Daoy (cell line): ENCODE results near the gene CD79B. TPM values are rescaled to one million over a fixed set of nuclear protein-coding genes. Genes with fewer than 3 reads are reported as not detected.
A peak's percentile ranks its signal among the peaks of the same experiment; 100 is the strongest.
"Not testable (repeated sequence)": the region's sequence is repeated elsewhere in the genome, so short reads cannot be mapped to it uniquely, and the experiment has no call there.

Experiments used
- DNase-seq: peaks from one replicate; pipeline ENCODE4 v3.0.0-alpha.2; 2015; ENCODE audit warnings: low read depth
- total RNA-seq: library from RNA; depleted of rRNA; stranded (reverse); fragments of >200 nt; shearing (Covaris generic); gene quantifications from 2 replicates; pipeline ENCODE4 v1.2.3, GENCODE V29; 2014

Gene CD79B
- total RNA-seq, 1 experiment from 2014 or later: not detected

DNA sequence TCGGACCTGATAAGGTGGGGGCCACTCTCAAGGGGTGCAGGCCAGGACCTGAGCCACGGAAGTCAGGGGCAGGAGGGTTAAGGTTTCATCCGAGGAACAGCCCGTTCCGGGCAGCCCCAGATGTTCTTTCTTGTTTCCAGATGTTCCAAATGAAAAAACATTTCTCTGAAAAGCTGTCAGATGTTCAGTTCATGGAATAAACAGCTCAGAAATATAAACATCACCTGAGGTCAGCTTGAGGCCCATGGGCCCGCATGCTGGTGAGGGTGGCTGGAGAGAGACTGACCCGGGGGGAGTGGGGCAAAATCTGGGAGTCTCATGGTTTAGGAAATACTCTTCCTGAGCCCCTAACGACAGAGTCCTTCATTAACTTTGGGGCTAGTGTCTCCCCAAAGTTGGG, 1.5 kb upstream of the CD79B start:
- DNase-seq: no peak

DNA sequence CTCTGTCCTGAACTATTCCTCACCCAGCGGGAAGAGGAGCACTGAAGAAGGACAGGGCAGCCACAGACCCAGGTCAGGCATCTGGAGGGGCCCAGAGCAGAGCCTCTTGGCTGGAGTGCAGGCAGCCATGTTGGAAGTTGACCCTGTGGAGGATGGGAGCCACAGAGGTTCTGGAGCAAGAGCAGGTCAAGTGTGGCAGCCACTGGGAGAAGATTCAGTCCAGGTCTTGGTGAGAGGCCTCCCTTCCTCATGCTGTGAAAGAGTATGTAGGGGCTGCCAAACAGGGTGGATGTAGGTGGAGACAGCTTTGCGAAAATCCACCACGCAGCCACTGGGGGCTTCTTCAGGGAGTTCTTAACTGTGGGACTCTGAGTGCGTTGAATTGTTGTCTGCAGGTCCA, 590 bp upstream of the CD79B start:
- DNase-seq: no peak

DNA sequence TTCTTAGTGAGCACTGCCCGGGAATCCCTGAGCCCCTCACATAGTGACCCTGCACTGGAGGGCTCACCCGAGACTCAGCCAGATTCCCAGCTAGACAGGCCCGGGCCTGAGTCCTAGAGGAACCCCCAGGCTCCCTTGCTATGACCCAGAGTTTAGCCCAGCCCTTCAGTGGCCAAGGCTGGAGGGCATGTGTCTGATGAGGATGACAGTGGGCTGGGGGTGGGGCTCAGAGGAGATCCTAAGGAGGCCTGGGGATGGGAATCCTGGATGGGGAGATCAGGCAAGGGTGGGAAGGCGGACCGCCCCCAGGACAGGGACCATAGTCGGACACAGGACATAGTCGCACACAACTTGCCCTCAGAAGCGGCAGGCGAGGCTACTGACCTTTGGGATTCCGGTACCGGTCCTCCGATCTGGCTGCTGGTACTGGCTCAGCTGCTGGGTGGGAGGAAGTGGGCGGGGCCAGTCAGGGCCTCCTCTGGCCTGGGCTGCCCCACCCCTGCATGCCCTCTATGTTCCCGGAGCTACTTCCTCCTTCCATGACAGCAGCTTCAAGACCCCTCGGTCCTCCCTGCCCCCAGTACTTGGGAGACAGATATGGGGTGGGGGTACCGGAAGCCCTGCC, 1.1 kb downstream of the CD79B start:
- DNase-seq: peak; percentile 43

DNA sequence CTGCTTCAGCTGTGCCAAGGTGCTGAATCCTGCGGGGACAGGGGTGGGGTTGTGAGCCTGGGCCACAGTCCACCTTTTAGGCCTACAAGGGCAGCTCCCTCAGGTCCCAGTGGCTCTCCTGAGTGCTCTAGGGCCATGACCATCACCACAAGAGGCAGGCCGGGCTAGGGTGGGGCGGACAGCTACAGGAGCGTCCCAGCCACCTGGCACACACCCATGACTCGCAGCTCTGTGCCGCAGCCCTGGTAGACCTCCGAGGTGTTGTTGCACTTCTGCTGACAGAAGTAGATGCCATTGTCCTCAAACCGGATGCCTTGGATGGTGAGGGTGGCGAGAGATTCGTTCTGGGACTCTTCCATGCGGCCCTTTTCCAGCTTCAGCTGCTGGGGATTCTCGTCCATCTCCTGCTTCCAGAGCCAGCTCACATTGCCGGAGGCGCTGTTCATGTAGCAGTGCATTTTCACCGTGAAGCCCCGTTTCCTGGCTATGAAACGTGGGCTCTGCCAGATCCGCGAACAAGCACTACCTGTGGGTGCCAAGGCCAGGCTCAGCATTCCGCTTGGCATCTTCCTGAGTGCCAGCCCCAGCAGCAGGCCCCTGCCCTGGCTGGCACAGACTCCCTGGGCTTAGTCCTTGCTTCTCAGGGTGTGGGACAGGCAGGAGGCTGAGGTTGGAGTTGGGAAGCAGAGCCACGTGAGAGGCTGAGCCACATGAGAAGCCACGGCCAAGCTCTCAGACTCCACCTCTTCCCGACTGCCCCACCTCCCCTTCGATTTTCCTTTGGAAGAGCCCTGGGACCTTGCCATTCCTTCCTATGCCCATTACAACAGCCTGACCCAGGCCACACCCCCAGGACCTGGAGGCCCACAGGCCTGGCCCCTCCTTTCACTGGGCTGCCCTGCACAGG, 2.0 kb downstream of the CD79B start:
- no peak for DNase-seq

DNA sequence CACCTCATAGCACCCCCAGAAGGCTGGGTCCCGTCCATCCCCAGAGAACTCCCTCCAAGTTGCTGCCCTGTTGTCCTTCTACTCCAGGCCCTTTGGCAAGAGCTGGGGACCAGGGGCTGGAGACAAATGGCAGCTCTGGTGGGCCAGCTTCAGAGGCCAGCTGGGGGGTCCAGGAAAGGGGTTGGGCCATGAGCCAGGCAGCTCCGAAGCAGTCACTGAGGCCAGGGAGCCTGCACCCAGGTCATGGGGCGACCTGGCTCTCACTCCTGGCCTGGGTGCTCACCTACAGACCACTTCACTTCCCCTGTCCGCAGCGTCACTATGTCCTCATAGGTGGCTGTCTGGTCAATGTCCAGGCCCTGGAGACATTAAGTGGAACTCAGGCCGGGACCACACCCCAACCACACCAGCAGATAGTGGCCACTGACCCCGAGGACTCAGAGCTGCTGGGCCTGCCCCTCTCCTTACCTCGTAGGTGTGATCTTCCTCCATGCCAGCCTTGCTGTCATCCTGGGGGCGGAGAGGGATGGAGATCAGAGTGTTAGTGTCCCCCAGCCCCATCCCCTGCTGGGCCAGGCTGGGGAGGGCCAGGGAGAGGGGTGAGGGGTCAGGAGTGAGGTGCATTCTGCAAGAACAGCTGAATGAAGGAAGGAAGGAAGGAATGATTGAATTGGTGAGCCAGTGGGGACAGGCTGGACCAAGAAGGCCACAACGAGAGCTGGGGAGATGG, 3.0 kb downstream of the CD79B start:
- no peak for DNase-seq

DNA sequence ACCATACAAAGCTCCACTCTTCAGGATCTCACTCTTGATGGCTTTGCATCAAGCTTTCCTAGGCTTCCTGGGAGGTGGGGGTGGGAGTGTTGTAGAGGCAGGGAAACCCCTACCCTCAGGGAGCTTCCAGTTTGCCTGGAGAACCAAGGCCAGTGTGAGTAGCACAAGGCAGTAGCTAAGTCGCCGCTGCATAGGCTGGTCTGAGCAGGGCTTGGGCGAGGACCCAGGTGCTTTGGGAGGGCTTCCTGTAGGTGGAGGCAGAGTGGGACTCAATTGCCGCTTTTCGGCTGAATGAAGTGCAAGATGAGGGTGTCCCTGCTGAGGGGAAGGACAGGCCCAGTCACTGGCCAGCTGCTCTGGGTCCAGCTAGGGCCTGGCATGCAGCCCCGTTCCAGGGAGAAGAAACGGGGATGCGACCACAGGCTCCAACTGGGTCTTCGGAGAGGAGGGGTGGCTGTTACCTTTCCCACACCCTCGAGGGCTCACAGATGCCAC, 3.9 kb downstream of the CD79B start:
- DNase-seq: no peak

DNA sequence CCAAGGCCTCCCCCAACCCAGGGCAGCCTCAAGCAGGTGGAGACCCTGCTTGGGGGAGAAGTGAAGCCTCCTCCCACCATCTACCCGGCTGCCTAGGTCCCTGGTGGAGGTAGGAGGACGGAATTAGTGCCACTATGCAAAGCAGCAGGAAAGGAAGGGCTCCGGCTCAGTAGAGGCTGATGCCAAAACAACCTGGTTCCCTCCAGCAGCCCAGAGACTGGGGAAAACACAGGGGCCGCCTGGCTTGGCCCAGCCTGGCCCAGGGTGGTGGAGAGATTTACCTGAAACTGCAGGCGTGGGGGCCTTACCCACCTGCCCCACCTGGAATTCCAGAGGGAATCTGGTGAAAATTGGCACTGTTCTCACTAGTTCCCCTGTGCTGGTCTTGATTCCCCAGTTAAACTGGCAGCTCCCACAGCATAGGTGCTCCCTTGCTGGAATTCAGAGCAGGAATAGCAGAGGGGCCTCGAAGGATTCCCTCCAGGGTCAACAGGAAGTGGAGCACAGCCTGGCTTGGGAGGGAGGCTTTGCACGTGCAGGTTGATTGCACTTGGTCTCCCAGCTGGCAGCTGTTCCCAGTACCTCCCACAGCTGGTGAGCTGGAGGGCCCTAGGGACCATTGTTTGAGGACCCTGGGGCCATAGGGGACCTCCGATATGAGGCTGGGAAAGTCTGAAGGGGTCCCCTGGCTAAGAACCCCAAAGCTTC, 4.5 kb downstream of the CD79B start:
- DNase-seq: no peak

DNA sequence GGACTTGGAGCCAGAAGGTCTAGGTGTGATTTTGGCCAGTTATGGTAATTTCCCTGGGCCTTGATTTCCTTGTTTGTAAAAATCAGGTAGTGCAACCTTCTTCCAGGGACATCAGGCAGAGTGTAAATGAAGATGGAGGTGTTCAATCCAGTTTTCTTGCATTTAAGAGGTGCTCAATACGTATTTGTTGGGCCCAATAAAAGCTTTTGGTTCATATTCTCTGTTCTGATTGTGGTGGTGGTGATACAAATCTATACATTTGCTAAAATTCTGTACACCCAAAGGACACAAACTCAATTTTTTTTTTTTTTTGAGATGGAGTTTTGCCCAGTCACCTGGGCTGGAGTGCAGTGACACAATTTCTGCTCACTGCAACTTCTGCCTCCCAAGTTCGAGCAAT, 6.0 kb downstream of the CD79B start:
- DNase-seq: no peak

DNA sequence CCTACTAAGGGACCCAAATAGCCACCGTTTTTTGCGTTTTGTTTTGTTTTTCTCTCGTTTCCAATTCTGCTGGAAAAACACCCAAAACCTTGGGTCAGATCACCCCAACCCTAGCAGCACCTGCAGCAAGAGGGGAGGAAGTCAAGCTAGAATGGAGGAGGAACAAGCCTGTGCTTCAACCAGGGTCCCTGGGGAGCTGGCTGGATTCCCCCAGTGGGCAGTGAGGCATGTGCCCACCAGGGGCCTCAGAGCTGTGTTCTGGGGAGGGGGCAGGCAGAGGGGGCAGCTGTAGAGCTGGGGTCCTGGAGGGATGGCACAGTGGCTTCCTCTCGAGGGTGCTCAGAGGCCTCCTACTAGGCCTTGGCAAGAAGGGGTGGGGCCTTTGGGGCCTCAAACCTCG, 6.5 kb downstream of the CD79B start:
- DNase-seq: no peak

DNA sequence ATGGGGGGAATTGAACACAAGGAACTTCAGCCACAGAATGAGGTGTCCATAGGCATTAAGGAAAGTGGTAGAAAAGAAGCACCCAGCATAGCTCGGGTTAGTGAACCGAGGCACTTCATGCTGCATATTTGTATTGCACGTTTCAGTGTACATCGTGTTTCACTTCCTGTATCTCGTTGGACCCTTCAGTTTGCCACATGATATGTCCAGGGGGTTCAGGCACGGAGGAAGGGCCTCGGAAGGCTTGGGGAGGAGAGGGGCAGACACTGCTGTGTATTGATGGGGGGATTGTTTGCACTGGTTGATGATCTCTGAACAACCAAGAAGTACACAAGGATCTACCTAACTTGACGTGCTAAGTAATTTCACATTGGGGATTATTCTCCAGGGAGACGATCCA, 9.7 kb downstream of the CD79B start:
- not testable (repeated sequence) for DNase-seq

DNA sequence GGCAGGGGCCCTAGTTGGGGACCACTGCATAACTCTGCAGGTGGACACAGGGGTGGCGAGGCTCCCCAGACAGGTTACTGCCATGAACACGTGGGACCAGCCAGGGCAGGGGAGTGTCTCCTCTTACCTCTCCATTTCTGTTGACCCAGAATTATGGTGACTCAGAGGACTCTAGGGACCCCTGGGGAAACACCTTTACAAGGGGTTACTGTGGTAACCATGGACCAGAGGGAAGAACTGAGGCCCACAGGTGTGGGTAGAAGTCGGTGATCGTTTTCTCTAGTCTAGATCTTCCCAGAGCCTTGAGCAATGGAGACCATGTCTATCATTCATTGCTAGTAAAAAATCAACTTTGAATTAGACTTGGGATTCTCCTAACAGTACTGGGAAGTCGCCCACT, 11.4 kb downstream of the CD79B start:
- not testable (repeated sequence) for DNase-seq

DNA sequence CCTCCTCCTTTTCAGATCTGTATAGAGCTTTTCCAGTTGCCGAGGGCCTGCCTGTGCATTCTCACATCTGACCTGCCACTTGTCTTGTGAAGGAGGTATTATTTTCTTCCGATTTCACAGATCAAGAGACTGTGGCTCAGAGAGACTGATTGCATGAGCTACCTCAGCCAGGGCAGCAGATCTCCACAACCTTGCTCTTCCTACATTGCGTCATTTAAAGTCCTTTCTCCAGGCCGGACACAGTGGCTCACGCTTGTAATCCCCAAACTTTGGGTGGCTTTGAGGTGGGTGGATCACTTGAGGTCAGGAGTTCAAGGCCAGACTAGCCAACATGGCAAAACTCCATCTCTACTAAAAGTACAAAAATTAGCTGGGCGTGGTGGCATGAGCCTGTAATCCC, 12.1 kb downstream of the CD79B start:
- not testable (repeated sequence) for DNase-seq

DNA sequence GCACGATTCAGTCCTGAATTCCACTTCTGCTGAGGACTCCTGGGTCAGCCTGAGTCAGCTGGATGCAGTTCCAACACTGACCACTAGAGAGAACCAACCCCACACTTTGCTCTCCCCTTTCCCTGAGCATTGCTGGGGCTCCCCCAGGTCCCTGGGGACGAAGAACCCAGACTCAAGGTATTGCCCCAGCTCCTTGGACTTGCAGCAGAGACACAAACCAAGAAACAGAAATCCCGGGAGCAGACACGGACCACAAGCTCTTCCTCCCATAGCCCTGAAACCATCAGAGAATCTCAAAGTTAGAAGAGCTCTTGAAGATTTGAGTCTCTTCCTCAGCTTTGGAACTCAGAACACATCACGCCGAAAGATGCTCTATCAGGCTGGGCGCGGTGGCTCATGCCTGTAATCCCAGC, 12.8 kb downstream of the CD79B start:
- DNase-seq: peak; percentile 66

DNA sequence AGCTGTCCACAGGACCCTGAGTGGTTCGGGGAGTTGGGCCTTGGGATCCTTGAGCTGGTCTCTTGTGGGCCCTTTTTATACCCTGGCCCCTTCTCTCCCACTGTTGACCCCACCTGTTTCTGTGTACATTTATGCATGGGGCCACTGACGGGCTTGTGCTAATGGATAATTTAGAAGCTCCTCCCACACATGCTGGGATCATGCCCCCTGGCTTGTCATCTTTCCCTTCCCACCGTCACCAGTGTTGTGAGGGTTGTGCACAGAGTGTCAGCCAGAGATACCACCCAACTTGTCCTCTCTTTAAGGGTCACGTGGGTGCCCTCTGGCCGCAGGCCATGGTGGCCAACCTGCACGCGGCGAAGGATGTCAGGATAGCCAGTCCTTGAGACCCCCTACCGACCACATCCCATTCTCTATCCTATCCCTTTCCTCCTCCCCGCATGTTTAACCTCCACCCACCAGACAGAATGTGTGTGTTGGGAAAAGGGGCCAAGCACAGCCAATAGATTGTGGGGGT, 13.3 kb downstream of the CD79B start, which contains the start of gene GH1:
GH1 (minus strand) TSS at position 51 of the 517 bp plus-strand sequence. CDS start 63 bp downstream, outside the sequence.
- DNase-seq: not testable (repeated sequence)

DNA sequence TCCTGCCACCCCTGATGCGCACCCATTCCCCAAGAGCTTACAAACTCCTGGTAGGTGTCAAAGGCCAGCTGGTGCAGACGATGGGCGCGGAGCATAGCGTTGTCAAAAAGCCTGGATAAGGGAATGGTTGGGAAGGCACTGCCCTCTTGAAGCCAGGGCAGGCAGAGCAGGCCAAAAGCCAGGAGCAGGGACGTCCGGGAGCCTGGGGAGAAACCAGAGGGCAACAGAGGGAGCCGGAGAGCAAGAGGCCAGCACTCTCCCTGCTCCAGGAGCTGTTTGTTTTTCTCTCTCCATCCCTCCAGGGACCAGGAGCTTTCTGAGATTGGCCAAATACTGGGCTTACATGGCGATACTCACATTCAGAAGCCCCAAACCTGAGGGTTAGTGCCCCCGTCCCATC, 13.8 kb downstream of the CD79B start:
- no peak for DNase-seq

DNA sequence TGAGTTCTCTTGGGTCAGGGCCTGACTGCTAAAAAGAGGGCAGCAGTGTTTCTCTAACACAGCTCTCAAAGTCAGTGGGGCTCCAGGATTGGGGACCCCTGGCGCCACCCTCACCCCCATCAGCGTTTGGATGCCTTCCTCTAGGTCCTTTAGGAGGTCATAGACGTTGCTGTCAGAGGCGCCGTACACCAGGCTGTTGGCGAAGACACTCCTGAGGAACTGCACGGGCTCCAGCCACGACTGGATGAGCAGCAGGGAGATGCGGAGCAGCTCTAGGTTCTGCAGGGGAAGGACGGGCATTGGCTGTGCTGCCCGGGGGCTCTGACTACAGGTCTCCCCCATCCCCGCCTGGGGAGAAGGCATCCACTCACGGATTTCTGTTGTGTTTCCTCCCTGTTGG, 14.5 kb downstream of the CD79B start:
- DNase-seq: no peak

DNA sequence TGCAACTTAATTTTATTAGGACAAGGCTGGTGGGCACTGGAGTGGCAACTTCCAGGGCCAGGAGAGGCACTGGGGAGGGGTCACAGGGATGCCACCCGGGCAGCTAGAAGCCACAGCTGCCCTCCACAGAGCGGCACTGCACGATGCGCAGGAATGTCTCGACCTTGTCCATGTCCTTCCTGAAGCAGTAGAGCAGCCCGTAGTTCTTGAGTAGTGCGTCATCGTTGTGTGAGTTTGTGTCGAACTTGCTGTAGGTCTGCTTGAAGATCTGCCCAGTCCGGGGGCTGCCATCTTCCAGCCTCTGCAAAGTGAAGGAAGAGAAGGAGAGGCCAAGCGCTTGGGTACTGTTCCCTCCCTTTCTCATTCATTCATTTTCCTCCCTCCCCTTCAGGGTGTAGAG, 14.9 kb downstream of the CD79B start:
- not testable (repeated sequence) for DNase-seq

DNA sequence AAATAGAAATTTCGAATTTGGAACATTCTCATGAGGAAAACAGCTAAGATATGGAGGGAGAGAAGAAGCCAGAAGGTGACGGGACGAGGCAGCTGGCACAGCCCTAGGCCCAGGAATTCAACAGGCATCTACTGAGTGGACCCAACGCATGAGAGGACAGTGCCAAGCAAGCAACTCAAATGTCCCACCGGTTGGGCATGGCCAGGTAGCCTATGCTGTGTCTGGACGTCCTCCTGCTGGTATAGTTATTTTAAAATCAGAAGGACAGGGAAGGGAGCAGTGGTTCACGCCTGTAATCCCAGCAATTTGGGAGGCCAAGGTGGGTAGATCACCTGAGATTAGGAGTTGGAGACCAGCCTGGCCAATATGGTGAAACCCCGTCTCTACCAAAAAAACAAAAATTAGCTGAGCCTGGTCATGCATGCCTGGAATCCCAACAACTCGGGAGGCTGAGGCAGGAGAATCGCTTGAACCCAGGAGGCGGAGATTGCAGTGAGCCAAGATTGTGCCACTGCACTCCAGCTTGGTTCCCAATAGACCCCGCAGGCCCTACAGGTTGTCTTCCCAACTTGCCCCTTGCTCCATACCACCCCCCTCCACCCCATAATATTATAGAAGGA, 15.5 kb downstream of the CD79B start:
- no peak for DNase-seq

DNA sequence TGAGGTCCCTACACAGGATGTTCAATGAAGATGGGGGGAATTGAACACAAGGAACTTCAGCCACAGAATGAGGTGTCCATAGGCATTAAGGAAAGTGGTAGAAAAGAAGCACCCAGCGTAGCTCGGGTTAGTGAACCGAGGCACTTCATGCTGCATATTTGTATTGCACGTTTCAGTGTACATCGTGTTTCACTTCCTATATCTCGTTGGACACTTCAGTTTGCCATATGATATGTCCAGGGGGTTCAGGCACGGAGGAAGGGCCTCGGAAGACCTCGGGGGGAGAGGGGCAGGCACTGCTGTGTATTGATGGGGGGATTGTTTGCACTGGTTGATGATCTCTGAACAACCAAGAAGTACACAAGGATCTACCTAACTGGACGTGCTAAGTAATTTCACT, 16.4 kb downstream of the CD79B start:
- DNase-seq: not testable (repeated sequence)

DNA sequence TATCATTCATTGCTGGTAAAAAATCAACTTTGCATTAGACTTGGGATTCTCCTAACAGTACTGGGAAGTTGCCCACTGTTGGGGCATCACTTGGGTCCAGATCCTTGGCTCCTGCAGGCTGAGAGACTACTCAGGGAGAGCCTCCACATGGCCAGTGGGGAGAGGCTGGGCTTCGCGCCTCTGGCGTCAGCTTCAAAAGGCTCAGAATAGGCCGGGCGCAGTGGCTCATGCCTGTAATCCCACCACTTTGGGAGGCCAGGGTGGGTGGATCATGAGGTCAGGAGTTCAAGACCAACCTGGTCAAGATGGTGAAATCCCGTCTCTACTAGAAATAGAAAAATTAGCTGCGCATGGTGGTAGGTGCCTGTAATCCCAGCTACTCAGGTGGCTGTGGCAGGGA, 17.7 kb downstream of the CD79B start:
- no peak for DNase-seq

DNA sequence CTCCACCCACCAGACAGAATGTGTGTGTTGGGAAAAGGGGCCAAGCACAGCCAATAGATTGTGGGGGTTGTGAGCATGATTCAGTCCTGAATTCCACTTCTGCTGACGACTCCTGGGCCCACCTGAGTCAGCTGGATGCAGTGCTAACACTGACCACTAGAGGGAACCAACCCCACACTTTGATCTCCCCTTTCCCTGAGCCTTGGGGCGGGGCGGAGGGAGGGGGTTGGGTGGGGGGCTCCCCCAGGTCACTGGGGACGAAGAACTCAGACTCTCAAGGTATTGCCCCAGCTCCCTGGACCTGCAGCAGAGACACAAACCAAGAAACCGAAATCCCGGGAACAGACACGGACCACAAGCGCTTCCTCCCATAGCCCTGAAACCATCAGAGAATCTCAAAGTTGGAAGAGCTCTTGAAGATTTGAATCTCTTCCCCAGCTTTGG, 20.5 kb downstream of the CD79B start:
- peak; percentile 49 for DNase-seq
